Measurements from ENCODE around the gene GPC6. TPM values are rescaled to one million over a fixed set of nuclear protein-coding genes. Genes with fewer than 3 reads are reported as not detected.

Gene GPC6
- total RNA-seq, 1 donor: 77.8 TPM

DNA sequence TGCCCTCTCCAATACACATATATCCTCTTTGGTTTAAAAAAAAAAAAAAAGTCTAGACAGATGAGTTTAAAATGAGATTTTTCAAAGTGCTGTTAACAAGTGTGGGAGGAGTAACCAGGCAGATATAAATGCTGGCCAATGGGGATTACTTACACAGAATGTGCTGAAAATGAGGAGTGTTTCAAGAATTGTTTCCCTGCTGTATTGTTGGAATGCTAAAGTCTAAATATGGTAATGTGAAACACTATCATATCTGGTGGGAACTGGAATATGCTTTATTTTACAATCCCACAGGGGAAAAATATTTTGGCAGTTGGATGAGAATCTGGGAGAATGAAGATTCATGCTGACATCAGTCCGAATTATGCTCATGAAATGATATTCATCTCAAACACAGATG is 1002.2 kb downstream of the GPC6 start:
- H3K4me1 ChIP-seq (ENCODE audit: insufficient read depth, low read length): peaks cover 17% of the 10 kb centered on the region
- no peak overlapping the region for H2AFZ ChIP-seq (ENCODE audit: low read length)
- no peak overlapping the region for H3K4me2 ChIP-seq (ENCODE audit: insufficient read depth, low read length)
- no peaks in the 10 kb centered on the region for H3K9me3 ChIP-seq (ENCODE audit: low read depth, low read length)
- peak; percentile 66 for DNase-seq (ENCODE audit: insufficient read length, low spot score, missing footprints)
- H3K79me2 ChIP-seq (ENCODE audit: insufficient read depth, low read length): no peaks in the 10 kb centered on the region
- no peaks in the 10 kb centered on the region for H4K20me1 ChIP-seq (ENCODE audit: insufficient read depth, low read length)
- no peaks in the 10 kb centered on the region for H3K27me3 ChIP-seq (ENCODE audit: insufficient read depth, low read length)
- no peaks in the 10 kb centered on the region for H3K36me3 ChIP-seq (ENCODE audit: insufficient read depth, low read length)
- H3K4me3 ChIP-seq (ENCODE audit: insufficient read depth, low read length): no peak overlapping the region
- TF ChIP-seq, protein P1, sequence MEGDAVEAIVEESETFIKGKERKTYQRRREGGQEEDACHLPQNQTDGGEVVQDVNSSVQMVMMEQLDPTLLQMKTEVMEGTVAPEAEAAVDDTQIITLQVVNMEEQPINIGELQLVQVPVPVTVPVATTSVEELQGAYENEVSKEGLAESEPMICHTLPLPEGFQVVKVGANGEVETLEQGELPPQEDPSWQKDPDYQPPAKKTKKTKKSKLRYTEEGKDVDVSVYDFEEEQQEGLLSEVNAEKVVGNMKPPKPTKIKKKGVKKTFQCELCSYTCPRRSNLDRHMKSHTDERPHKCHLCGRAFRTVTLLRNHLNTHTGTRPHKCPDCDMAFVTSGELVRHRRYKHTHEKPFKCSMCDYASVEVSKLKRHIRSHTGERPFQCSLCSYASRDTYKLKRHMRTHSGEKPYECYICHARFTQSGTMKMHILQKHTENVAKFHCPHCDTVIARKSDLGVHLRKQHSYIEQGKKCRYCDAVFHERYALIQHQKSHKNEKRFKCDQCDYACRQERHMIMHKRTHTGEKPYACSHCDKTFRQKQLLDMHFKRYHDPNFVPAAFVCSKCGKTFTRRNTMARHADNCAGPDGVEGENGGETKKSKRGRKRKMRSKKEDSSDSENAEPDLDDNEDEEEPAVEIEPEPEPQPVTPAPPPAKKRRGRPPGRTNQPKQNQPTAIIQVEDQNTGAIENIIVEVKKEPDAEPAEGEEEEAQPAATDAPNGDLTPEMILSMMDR (IDR thresholded peaks at IDR 0.05; ENCODE audit: extremely low read depth, low read depth, low read length): no peak
- peak overlapping the region; percentile 67 for H3K27ac ChIP-seq (ENCODE audit: low read depth, low read length)

DNA sequence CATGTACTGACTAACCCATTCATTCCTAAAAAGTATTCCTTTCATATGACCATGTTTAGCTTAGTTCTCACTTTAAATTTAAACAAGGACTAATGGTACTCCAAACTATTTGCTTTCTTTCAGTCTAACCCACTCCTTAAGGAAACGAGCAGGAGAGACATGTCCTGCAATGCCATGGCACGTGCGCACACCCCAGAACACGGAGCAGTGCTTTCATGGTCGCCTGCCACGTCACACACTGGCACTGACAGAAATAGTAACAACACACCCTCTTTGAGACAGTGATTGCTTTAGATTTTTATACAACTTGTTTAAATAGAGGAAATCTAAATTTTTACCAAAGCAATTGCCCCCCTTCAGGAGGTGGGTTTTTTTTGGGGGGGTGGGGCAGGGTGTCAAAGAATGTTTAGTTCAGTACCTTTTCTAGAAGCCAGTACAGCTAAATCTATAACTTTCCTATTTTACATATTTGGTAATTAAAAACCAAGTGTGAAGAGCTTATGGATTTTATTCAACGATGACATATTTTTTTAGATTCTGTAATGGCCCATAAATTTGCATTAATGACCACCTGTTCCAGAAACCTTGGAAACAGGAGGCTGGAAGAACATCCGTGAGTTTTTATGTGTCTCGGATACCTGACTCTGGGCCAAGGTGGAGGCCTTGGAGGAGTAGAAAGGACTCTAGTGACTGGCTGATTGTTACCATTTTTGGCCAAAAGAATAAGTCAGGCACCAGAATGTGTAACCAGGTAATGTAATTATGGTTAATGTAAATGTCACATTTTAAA is 1005.7 kb downstream of the GPC6 start:
- DNase-seq (ENCODE audit: insufficient read length, low spot score, missing footprints): no peak

DNA sequence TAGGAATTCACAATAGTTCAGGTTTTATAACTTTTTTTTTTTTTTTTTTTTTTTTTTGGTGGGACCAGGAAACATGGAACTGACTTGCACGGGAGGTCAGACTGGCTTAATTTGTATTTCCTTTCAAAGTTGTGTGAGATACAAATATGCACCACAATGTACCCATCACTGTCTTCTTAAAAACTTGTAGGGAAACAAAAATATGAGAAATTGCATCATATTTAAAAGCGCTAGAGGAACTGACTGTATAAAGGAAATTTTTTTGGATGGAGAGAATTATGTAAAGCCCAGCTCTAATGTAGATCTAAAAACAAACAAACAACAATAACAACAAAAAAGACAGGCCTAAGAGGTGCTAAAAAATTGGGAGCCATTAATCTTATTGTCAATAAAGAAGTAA is 1006.3 kb downstream of the GPC6 start:
- Histone ChIP-seq H3K4me1 (ENCODE audit: insufficient read depth, low read length) (peaks cover 28% of the 10 kb centered on the region), H3K4me2 (ENCODE audit: insufficient read depth, low read length) (peak overlapping the region; percentile 77), H2AFZ (ENCODE audit: low read length) (no peak overlapping the region), H3K27ac (ENCODE audit: low read depth, low read length) (peak overlapping the region; percentile 80), H4K20me1 (ENCODE audit: insufficient read depth, low read length) (no peaks in the 10 kb centered on the region), H3K27me3 (ENCODE audit: insufficient read depth, low read length) (no peaks in the 10 kb centered on the region), H3K79me2 (ENCODE audit: insufficient read depth, low read length) (no peaks in the 10 kb centered on the region), H3K9me3 (ENCODE audit: low read depth, low read length) (no peaks in the 10 kb centered on the region), H3K36me3 (ENCODE audit: insufficient read depth, low read length) (no peaks in the 10 kb centered on the region), H3K4me3 (ENCODE audit: insufficient read depth, low read length) (peak overlapping the region; percentile 52)
- no peak for DNase-seq (ENCODE audit: insufficient read length, low spot score, missing footprints)
- TF ChIP-seq, protein P1 (IDR thresholded peaks at IDR 0.05; ENCODE audit: extremely low read depth, low read depth, low read length): no peak

More for the DNA sequence above, 1005.7 kb downstream of the GPC6 start:
- Histone ChIP-seq H3K4me1 (ENCODE audit: insufficient read depth, low read length) (peaks cover 28% of the 10 kb centered on the region), H3K36me3 (ENCODE audit: insufficient read depth, low read length) (no peaks in the 10 kb centered on the region), H3K4me3 (ENCODE audit: insufficient read depth, low read length) (no peak overlapping the region), H3K79me2 (ENCODE audit: insufficient read depth, low read length) (no peaks in the 10 kb centered on the region), H3K9me3 (ENCODE audit: low read depth, low read length) (no peaks in the 10 kb centered on the region), H4K20me1 (ENCODE audit: insufficient read depth, low read length) (no peaks in the 10 kb centered on the region), H2AFZ (ENCODE audit: low read length) (peak overlapping the region; percentile 2), H3K27me3 (ENCODE audit: insufficient read depth, low read length) (no peaks in the 10 kb centered on the region), H3K27ac (ENCODE audit: low read depth, low read length) (no peak overlapping the region), H3K4me2 (ENCODE audit: insufficient read depth, low read length) (no peak overlapping the region)
- TF ChIP-seq, protein P1 (IDR thresholded peaks at IDR 0.05; ENCODE audit: extremely low read depth, low read depth, low read length): no peak

DNA sequence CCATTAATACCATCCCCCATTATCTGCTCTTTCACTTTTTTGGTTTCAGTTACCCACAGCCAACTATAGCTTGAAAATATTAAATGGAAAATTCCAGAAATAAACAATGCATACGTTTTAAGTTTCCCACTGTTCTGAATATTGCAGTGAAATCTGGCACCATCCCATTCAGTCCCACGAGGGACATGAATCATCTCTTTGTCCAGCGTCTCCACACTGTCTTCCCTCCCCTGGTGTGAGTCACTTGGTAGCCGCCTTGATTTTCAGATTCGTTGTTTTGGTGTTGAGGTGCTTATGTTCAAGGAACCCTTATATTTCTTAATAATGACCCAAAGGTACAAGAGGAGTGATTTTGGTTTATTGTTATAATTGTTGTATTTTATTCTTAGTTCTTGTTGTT is 1006.8 kb downstream of the GPC6 start:
- no peaks in the 10 kb centered on the region for H3K27me3 ChIP-seq (ENCODE audit: insufficient read depth, low read length)
- peak overlapping the region; percentile 32 for H2AFZ ChIP-seq (ENCODE audit: low read length)
- H3K4me1 ChIP-seq (ENCODE audit: insufficient read depth, low read length): peaks cover 23% of the 10 kb centered on the region
- no peaks in the 10 kb centered on the region for H3K9me3 ChIP-seq (ENCODE audit: low read depth, low read length)
- H3K4me2 ChIP-seq (ENCODE audit: insufficient read depth, low read length): peak overlapping the region; percentile 77
- H3K36me3 ChIP-seq (ENCODE audit: insufficient read depth, low read length): no peaks in the 10 kb centered on the region
- H3K27ac ChIP-seq (ENCODE audit: low read depth, low read length): peak overlapping the region; percentile 80
- TF ChIP-seq, protein P1 (IDR thresholded peaks at IDR 0.05; ENCODE audit: extremely low read depth, low read depth, low read length): no peak
- H3K79me2 ChIP-seq (ENCODE audit: insufficient read depth, low read length): no peaks in the 10 kb centered on the region
- DNase-seq (ENCODE audit: insufficient read length, low spot score, missing footprints): peak; percentile 78
- H3K4me3 ChIP-seq (ENCODE audit: insufficient read depth, low read length): peak overlapping the region; percentile 52
- no peaks in the 10 kb centered on the region for H4K20me1 ChIP-seq (ENCODE audit: insufficient read depth, low read length)

Data from osteoblast (primary cell).